ENCODE results near the gene SLX4IP.

GRCh38 chr20:10537850-10538480 lies 102.9 kb downstream of the SLX4IP start:
- TF ChIP-seq, protein P1, sequence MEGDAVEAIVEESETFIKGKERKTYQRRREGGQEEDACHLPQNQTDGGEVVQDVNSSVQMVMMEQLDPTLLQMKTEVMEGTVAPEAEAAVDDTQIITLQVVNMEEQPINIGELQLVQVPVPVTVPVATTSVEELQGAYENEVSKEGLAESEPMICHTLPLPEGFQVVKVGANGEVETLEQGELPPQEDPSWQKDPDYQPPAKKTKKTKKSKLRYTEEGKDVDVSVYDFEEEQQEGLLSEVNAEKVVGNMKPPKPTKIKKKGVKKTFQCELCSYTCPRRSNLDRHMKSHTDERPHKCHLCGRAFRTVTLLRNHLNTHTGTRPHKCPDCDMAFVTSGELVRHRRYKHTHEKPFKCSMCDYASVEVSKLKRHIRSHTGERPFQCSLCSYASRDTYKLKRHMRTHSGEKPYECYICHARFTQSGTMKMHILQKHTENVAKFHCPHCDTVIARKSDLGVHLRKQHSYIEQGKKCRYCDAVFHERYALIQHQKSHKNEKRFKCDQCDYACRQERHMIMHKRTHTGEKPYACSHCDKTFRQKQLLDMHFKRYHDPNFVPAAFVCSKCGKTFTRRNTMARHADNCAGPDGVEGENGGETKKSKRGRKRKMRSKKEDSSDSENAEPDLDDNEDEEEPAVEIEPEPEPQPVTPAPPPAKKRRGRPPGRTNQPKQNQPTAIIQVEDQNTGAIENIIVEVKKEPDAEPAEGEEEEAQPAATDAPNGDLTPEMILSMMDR (conservative IDR thresholded peaks at IDR 0.05; ENCODE audit: low read depth, low read length) = no peak
- TF ChIP-seq EZH2 (IDR thresholded peaks at IDR 0.05; ENCODE audit: low read length, unreplicated experiment) (no peak), EZH2phosphoT487 (IDR thresholded peaks at IDR 0.05; ENCODE audit: borderline replicate concordance, low read length) (no peak)

Measured in PC-3 (cell line).